Type B pancreatic cell (in vitro differentiated cells): ENCODE data around the gene NAB2. TPM values are rescaled to one million over a fixed set of nuclear protein-coding genes. Genes with fewer than 3 reads are reported as not detected.

Experiments
- DNase-seq: peaks from one replicate; pipeline ENCODE4 v3.0.0; 2021; ENCODE audit warnings: mixed read lengths; ENCODE audit not compliant: unreplicated experiment; ENCODE audit errors: extremely low spot score
- H3K27ac Mint-ChIP-seq: 2 replicates; pipeline ENCODE4 v1.8.0; 2021; ENCODE audit warnings: mild to moderate bottlenecking, mixed read lengths
- H3K27me3 Mint-ChIP-seq: 2 replicates; pipeline ENCODE4 v1.8.0; 2021; ENCODE audit warnings: mixed read lengths
- H3K36me3 Mint-ChIP-seq: 2 replicates; pipeline ENCODE4 v1.8.0; 2021; ENCODE audit warnings: mixed read lengths
- H3K4me1 Mint-ChIP-seq: one replicate; pipeline ENCODE4 v1.8.0; 2021; ENCODE audit warnings: mixed read lengths; ENCODE audit not compliant: unreplicated experiment
- H3K4me3 Mint-ChIP-seq: 2 replicates; pipeline ENCODE4 v1.8.0; 2021; ENCODE audit warnings: mild to moderate bottlenecking, mixed read lengths
- H3K9me3 Mint-ChIP-seq: 2 replicates; pipeline ENCODE4 v1.8.0; 2021; ENCODE audit warnings: mixed read lengths
- total RNA-seq: library from RNA; stranded (reverse); gene quantifications from 2 replicates; pipeline ENCODE4 v1.2.1, GENCODE V29; 2021; ENCODE audit warnings: low replicate concordance
- TF ChIP-seq, protein P1 (sequence below): fragments of 200-600 bp; sonication (generic); conservative IDR thresholded peaks from 2 replicates; pipeline ENCODE4 v1.5.0; 2021; ENCODE audit warnings: antibody characterized with exemption, mild to moderate bottlenecking

Gene NAB2
- total RNA-seq, 1 donor from 2014 or later, result 48.3 TPM

DNA sequence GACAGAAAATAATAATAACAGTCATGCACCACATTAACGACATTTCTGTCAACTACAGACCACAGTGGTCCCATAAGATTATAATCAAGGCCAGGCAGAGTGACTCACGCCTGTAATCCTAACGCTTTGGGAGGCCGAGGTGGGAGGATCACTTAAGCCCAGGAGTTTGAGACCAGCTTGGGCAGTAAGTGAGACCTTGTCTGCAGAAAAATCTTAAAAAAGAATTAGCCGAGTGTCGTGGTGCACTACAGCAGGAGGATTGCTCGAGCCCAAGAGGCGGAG is 8.6 kb downstream of the NAB2 start:
- DNase-seq, result no peak
- Mint-ChIP-seq H3K36me3 (peaks cover 26% of the 10 kb centered on the region), H3K27ac (peak overlapping the region; percentile 97), H3K4me3 (no peak overlapping the region), H3K27me3 (no peaks in the 10 kb centered on the region), H3K4me1 (peaks cover 30% of the 10 kb centered on the region), H3K9me3 (no peaks in the 10 kb centered on the region)
- TF ChIP-seq, protein P1, sequence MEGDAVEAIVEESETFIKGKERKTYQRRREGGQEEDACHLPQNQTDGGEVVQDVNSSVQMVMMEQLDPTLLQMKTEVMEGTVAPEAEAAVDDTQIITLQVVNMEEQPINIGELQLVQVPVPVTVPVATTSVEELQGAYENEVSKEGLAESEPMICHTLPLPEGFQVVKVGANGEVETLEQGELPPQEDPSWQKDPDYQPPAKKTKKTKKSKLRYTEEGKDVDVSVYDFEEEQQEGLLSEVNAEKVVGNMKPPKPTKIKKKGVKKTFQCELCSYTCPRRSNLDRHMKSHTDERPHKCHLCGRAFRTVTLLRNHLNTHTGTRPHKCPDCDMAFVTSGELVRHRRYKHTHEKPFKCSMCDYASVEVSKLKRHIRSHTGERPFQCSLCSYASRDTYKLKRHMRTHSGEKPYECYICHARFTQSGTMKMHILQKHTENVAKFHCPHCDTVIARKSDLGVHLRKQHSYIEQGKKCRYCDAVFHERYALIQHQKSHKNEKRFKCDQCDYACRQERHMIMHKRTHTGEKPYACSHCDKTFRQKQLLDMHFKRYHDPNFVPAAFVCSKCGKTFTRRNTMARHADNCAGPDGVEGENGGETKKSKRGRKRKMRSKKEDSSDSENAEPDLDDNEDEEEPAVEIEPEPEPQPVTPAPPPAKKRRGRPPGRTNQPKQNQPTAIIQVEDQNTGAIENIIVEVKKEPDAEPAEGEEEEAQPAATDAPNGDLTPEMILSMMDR, result no peak

DNA sequence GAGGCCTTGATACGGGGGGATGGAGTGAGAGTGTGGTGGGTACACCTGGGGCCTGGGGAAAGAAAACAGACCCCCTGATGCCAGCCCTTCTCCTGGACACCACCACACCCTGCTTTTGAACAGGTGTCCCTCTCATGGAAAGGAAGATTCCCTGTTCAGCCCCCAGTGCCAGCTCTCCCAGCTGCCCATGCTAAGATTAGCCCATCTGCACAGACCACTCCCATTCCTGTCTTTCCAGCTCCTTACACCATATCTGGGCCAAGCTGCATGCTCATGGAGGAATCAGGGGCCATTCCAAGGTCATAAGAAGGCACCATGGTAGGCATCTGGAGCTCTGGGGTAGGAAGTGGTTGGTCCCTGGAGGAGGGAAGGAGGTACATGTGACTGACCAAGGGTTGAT is 9.6 kb downstream of the NAB2 start:
- Mint-ChIP-seq H3K27me3 (no peaks in the 10 kb centered on the region), H3K4me1 (peaks cover 22% of the 10 kb centered on the region), H3K9me3 (no peaks in the 10 kb centered on the region), H3K36me3 (peaks cover 26% of the 10 kb centered on the region), H3K27ac (peak overlapping the region; percentile 97), H3K4me3 (no peak overlapping the region)
- DNase-seq, result no peak
- TF ChIP-seq, protein P1, result no peak

DNA sequence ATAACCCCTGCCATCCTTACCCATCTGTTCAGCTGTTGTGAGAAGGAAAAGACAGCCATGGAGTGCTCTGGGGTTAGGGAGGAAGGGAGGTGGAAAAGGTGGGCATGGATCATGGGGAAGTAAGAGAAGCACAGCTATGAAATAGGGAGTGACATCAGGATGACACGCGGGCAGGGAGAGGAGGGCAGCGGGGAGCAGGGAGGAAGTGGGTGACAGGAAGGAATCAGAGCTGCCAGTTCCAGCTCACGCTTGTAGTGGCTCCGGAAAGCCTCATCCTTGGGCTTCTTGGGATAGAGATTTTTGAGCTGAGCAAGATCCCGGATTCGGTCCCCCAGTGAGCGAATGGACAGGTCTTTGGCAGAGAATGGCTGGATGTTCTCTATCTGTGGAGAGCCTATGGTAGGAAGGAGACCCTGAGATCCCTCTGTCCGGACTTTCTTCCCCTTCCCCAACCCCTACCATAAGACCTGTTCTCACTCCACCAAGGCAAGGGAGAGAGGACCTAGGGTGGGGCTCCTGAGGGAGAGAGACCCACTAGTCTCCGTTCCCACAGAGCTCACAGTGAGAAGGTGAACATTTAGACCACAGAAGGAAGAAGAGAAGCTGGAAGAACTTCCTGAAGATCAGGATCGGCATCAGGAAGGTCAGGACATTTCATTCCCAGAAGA is 10.3 kb downstream of the NAB2 start:
- Mint-ChIP-seq H3K9me3 (no peaks in the 10 kb centered on the region), H3K4me1 (peaks cover 18% of the 10 kb centered on the region), H3K4me3 (no peak overlapping the region), H3K27me3 (no peaks in the 10 kb centered on the region), H3K27ac (peak overlapping the region; percentile 97), H3K36me3 (peaks cover 26% of the 10 kb centered on the region)
- TF ChIP-seq, protein P1, result no peak
- DNase-seq, result no peak

DNA sequence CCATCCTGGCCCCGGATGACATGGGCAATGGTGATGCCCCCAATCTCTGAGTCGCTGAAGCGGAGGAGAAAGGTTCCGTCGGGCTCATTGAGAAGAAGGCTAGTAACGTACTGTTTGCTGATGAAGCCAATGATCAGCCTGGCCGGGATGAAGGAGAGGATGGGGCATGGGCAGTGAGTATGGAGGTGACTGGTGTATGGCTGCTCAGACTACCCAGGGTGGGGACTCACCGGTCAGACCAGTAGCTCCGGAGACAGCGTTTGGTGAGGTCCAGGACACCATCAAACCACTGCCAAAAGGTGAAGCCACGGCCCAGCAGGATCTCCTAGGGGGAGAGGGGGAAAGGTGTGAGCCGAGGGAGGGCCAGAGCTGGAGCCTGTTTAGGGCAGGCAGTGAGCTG is 10.9 kb downstream of the NAB2 start:
- Mint-ChIP-seq H3K4me3 (no peak overlapping the region), H3K27ac (peak overlapping the region; percentile 97), H3K4me1 (peaks cover 18% of the 10 kb centered on the region), H3K27me3 (no peaks in the 10 kb centered on the region), H3K36me3 (peaks cover 26% of the 10 kb centered on the region), H3K9me3 (no peaks in the 10 kb centered on the region)
- TF ChIP-seq, protein P1, result no peak
- DNase-seq, result no peak

DNA sequence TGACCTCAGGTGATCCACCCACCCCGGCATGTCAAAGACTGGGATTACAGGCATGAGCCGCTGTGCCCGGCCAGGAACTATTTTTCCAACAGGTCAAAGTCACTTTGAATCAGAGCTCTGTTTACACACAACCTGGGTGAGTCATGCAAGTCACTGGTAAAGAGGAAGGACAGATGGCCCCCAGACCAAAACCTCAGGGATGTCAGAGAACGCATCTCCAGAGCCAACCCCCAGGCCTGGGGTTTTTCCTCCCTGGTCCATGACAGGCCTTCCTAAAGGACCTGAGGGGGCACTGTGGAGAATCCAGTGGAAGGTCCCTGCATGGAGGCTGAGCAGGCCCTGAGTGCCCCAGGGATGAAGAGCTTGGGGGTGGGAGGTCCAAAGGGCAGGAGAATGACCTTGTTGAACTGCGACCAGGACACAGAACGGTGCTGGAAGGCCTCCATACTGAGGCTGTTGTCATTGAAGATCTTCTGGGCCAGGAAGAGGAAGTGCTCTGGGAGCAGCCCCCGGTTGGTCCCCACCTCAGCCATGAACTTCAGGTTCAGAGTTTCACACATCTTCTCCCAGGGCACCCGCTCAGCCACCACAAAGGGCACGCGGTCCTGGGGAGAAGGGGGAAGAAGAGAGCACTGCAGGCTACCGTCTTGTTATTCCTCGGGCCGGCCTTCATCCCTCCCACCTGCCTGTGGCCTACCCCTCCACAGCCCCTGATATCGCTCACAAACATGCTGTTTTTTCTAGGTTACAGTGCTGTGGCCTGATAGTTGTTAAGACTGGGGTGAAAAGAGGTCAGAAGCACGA is 13.2 kb downstream of the NAB2 start:
- Mint-ChIP-seq H3K4me3 (no peak overlapping the region), H3K4me1 (peaks cover 10% of the 10 kb centered on the region), H3K27me3 (no peaks in the 10 kb centered on the region), H3K9me3 (no peaks in the 10 kb centered on the region), H3K36me3 (peaks cover 24% of the 10 kb centered on the region), H3K27ac (peak overlapping the region; percentile 69)
- TF ChIP-seq, protein P1, result no peak
- no peak for DNase-seq
